IPS DF 6.9 (cell line): ENCODE measurements around the gene TNNT2.

ENCODE experiments used
- DNase-seq: peaks from one replicate; pipeline ENCODE4 v3.0.0-alpha.2; 2013; ENCODE audit warnings: low read depth, low spot score
- H3K27ac ChIP-seq: one replicate; pipeline ENCODE4 v1.5.1; 2013; ENCODE audit warnings: low read length, control low read depth
- H3K27me3 ChIP-seq: 2 replicates; pipeline ENCODE4 v1.6.1; 2013; ENCODE audit warnings: mild to moderate bottlenecking, low read length; ENCODE audit not compliant: control insufficient read depth, insufficient read depth
- H3K36me3 ChIP-seq: 2 replicates; pipeline ENCODE4 v1.6.1; 2013; ENCODE audit warnings: low read length; ENCODE audit not compliant: control insufficient read depth, insufficient read depth
- H3K4me1 ChIP-seq: 2 replicates; pipeline ENCODE4 v1.6.1; 2013; ENCODE audit warnings: low read length; ENCODE audit not compliant: control insufficient read depth, insufficient read depth
- H3K4me3 ChIP-seq: 2 replicates; pipeline ENCODE4 v1.5.1; 2013; ENCODE audit warnings: mild to moderate bottlenecking, low read length
- H3K9me3 ChIP-seq: 2 replicates; pipeline ENCODE4 v1.6.1; 2013; ENCODE audit warnings: low read length, inconsistent platforms; ENCODE audit not compliant: control insufficient read depth, insufficient read depth
- WGBS: extraction: QIAGEN DNeasy Blood & Tissue Kit; methylation state at CpG from one replicate; pipeline ENCODE4 v1.1.7; 2013; ENCODE audit warnings: mixed read lengths, missing lambda C conversion rate; ENCODE audit not compliant: insufficient read length, insufficient coverage; 5-methylcytosine and 5-hydroxymethylcytosine counted together

Gene TNNT2

DNA sequence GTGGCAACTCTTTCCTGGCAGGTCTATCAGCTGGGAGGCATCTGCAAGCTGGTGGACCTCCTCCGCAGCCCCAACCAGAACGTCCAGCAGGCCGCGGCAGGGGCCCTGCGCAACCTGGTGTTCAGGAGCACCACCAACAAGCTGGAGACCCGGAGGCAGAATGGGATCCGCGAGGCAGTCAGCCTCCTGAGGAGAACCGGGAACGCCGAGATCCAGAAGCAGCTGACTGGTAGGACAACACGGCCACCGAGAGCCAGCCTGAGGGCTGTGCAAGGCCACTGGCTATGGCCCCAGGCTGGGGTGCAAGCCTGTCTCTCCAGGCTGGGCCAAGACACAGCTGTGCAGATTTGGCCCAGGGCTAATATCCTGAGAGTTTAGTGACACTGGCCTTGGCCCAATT, 59.9 kb downstream of the TNNT2 start:
- WGBS = no CpG with 5 or more reads among the region's 13 CpGs
- Histone ChIP-seq H3K36me3 (no peaks in the 10 kb centered on the region), H3K4me3 (no peak overlapping the region), H3K4me1 (no peaks in the 10 kb centered on the region), H3K27ac (no peak overlapping the region), H3K27me3 (no peaks in the 10 kb centered on the region), H3K9me3 (no peaks in the 10 kb centered on the region)
- no peak for DNase-seq

DNA sequence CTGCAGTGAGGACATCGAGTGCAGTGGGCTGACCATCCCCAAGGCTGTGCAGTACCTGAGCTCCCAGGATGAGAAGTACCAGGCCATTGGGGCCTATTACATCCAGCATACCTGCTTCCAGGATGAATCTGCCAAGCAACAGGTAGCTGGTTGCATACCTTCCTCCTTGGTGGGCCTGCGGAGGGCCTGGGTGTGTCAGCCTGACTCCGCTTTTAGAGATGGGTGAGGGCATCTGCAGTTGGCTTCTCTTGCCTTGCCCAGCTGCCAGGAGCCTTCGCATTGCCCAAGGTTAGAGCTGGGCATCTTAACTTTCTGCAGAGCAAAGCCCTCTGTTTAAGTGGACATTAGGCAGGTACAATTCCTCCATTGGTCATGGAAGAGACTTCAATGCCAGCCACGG, 60.9 kb downstream of the TNNT2 start:
- H3K27ac ChIP-seq = no peak overlapping the region
- H3K4me1 ChIP-seq = no peaks in the 10 kb centered on the region
- WGBS = no CpG with 5 or more reads among the region's 5 CpGs
- no peaks in the 10 kb centered on the region for H3K9me3 ChIP-seq
- H3K4me3 ChIP-seq = no peak overlapping the region
- DNase-seq = no peak
- H3K27me3 ChIP-seq = no peaks in the 10 kb centered on the region
- H3K36me3 ChIP-seq = no peaks in the 10 kb centered on the region

DNA sequence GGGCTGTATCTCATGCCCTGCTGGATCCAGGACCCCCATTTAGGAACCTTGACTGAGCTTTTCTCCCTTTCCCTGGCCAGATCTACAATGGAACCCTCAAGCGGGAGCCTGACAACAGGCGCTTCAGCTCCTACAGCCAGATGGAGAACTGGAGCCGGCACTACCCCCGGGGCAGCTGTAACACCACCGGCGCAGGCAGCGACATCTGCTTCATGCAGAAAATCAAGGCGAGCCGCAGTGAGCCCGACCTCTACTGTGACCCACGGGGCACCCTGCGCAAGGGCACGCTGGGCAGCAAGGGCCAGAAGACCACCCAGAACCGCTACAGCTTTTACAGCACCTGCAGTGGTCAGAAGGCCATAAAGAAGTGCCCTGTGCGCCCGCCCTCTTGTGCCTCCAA, 64.4 kb downstream of the TNNT2 start:
- Histone ChIP-seq H3K4me3 (no peak overlapping the region), H3K27ac (no peak overlapping the region), H3K27me3 (no peaks in the 10 kb centered on the region), H3K9me3 (no peaks in the 10 kb centered on the region), H3K4me1 (peaks cover 2% of the 10 kb centered on the region; the same call in 1 of the 2 replicates), H3K36me3 (no peaks in the 10 kb centered on the region)
- WGBS = no CpG with 5 or more reads among the region's 16 CpGs
- no peak for DNase-seq

DNA sequence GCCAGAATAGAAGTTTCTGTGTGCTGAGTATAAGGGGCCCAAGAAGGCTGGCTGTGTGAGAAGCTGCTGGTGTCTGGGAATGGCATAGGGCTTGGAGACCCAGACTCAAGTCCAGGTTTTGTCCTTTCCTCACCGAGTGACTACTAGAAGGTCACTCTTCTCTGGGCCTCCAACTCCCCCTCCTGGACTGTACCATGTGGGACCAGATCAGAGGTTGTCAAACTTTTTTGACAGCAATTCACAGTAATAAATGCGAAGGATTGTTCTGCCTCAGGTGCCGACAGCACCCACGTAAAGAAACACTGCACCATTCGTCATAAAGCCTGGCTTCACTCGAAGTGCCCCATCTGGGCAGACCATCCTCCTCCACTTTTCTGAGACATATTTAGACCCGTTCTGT, 65.2 kb downstream of the TNNT2 start:
- no peak for DNase-seq
- H3K9me3 ChIP-seq = no peaks in the 10 kb centered on the region
- WGBS = no CpG with 5 or more reads among the region's 7 CpGs
- H3K27ac ChIP-seq = no peak overlapping the region
- H3K4me3 ChIP-seq = no peak overlapping the region
- H3K27me3 ChIP-seq = no peaks in the 10 kb centered on the region
- H3K4me1 ChIP-seq = peaks cover 2% of the 10 kb centered on the region; the same call in 1 of the 2 replicates
- no peaks in the 10 kb centered on the region for H3K36me3 ChIP-seq

DNA sequence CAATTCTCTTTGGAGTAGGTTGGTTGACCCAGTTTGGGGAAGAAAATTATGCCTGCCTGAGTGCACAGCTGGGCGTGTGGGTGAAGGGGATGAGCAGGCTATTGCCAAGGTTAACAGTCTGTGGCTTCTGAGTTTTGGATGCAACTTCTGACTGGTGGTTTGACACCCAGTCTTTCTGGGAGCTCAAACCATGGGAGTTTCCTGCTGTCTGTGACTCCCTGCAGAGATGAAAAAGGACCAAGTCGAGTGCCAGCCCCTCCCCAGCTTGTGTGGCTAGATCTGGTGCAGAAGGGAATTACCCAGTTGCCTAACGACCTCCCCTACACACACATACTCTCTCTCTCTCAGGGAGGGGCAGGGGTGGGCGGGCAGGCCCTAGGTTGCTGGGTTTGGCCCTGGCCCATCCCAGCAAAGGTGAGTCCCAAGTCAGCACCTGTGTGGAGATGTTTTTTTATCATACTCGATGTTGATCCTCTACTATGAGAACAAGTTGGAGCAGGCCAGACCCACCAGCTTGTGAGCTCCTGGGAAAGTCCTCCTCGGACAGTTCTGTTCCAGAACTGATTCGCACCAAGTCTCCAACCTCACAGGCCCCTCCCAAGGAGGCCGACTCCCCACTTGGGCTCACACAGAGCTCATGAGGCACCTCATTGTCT, 66.0 kb downstream of the TNNT2 start:
- WGBS = no CpG with 5 or more reads among the region's 8 CpGs

DNA sequence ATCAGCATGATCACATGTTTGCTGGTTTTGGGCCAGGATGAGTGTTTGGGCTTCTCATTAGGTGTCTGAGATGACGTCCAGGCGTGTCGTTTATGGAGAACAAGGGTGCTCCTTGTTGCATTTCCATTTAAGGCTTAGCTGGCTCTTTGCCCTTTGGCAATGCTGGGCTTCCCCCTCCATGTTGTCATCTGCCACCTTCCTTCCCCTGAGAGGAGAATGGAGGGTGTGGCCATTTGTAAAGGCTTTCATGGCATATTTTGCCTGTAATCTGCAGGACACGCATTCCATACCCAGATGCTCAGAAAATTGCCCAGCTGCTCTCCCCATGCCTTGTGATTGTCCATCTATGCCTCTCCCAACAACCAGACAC, 66.5 kb downstream of the TNNT2 start:
- no peak overlapping the region for H3K4me3 ChIP-seq
- H3K27ac ChIP-seq = no peak overlapping the region
- no peak for DNase-seq
- no CpG with 5 or more reads among the region's 4 CpGs for WGBS
- no peaks in the 10 kb centered on the region for H3K36me3 ChIP-seq
- H3K4me1 ChIP-seq = peaks cover 2% of the 10 kb centered on the region; the same call in 1 of the 2 replicates
- H3K9me3 ChIP-seq = no peaks in the 10 kb centered on the region
- H3K27me3 ChIP-seq = no peaks in the 10 kb centered on the region

More for the DNA sequence above, 66.0 kb downstream of the TNNT2 start:
- Histone ChIP-seq H3K4me1 (peaks cover 2% of the 10 kb centered on the region; the same call in 1 of the 2 replicates), H3K36me3 (no peaks in the 10 kb centered on the region), H3K27me3 (no peaks in the 10 kb centered on the region), H3K9me3 (no peaks in the 10 kb centered on the region), H3K4me3 (no peak overlapping the region), H3K27ac (no peak overlapping the region)
- no peak for DNase-seq

DNA sequence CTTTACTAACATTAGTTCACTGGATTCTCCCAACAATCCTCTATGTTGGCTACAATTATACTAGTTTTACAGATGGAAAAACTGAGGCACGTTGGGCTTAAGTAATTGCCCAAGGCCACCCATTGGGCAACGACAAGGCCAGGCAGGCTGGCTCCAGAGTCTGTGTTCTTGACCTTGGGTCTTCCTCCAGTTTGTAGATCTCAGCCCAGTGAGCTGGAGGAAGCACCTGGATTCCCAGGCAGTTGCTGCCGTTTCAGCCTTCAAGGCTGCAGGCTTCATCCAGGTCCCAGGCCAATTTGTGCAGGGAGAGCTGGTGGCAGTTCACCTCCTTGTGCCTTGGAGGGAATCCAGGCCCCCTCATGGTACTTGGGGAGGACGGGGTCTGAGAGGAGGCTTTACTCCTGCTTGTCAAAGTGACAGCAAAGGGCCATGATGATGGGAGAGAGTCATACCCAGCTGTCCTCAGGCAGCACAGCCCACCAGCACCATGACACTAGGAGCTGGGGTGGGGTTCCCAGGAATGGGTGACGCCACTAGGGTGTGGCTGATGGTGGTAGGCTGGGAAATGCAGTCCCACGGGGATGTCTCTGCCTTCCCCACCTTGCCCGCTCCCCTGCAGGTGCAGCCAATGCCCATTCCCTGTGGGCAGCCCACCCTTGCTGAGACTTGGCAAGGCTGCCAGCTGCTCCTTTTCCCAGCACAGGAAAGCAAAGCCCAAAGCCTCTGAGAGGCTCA, 67.1 kb downstream of the TNNT2 start:
- no peaks in the 10 kb centered on the region for H3K36me3 ChIP-seq
- H3K4me1 ChIP-seq = peaks cover 2% of the 10 kb centered on the region; the same call in 1 of the 2 replicates
- no peak overlapping the region for H3K27ac ChIP-seq
- no peak for DNase-seq
- no peak overlapping the region for H3K4me3 ChIP-seq
- H3K27me3 ChIP-seq = no peaks in the 10 kb centered on the region
- no peaks in the 10 kb centered on the region for H3K9me3 ChIP-seq
- no CpG with 5 or more reads among the region's 7 CpGs for WGBS

DNA sequence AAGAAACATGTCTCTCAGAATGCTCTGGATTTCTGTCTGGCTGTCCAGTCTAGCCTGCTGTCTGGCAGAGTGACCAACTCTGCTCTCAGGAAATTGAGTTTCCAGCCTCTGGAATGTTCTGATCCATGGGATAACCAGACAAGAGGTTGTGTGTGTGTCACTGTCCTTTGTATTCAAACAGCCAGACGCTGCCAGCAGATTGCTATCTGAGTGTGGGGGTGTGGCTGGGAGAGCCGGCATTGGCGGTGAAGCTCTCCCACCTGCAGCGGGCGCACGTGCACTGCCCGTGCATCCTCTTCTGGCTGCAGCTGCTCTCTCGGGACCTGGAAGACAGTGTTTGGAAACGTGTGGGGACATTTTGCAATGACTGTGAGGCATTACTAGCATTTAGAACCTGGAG, 68.1 kb downstream of the TNNT2 start:
- H3K27ac ChIP-seq = no peak overlapping the region
- H3K9me3 ChIP-seq = no peaks in the 10 kb centered on the region
- H3K4me3 ChIP-seq = no peak overlapping the region
- peaks cover 2% of the 10 kb centered on the region; the same call in 1 of the 2 replicates for H3K4me1 ChIP-seq
- DNase-seq = peak; percentile 33
- no peaks in the 10 kb centered on the region for H3K36me3 ChIP-seq
- WGBS = no CpG with 5 or more reads among the region's 9 CpGs
- H3K27me3 ChIP-seq = no peaks in the 10 kb centered on the region
